ENCODE data around the gene AIF1L.
A peak's percentile ranks its signal among the peaks of the same experiment; 100 is the strongest.
"Not testable (repeated sequence)": the region's sequence is repeated elsewhere in the genome, so short reads cannot be mapped to it uniquely, and the experiment has no call there.

AIF1L gene

DNA sequence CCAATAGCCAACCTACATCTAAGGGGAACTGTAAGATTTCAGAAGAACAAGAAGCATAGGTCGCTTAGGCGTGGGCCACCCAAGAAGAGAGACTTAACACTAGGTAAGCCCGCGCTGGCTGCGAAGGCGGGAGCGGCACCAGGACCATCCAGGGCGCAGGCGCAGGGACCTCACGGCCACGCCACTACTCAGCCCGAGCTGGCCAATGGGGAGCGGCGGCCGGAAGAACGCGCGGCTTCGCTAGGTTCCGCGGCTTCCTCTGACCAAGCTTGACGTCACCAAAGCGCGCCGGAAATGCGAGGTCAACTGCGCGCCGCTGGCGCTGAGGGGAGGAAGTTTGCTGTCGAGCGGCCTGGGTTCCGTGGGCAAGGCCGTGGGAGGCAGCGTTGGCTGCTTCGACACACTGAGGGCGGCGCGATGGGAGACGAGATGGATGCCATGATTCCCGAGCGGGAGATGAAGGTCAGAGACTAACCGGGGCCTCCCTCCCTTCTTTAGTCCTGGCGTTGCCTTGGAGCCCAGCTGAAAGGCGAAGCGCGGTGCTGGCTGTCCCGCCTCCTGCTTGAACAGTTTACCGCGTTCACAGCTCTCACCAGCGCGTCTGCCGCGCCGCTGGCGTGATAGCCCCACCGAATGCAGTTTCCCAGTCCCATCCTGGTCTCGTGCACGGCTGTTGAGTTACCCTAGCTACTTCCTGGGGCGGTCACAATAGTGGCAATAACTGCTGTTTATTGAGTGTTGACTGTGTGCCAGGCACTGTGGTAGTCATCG, 29.1 kb downstream of the AIF1L start, which contains the start of gene NUP214:
Gene NUP214 (plus strand): TSS at position 299 of the 771 bp plus-strand sequence. CDS start 119 bp downstream, at position 418.
- DNase-seq, result peak; percentile 98 to 99 (median 99)

DNA sequence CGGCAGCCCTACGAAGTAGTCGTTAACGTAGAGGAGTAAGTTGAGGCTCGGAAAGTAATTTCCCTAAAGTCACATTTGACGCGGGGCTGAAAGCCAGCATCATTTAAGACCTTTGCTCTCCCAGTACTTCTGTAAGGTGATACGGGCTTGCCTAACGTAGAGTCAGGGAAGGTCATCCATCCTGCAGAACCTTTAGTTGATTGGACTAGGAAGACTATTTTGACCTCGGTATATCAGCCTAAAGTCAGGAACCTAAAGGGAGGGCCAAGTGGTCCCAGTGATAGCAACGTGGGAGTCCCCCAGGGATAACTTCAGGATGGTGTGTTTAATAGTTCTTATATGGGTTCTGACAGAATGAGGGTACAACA, 29.7 kb downstream of the AIF1L start:
- no peak for DNase-seq

DNA sequence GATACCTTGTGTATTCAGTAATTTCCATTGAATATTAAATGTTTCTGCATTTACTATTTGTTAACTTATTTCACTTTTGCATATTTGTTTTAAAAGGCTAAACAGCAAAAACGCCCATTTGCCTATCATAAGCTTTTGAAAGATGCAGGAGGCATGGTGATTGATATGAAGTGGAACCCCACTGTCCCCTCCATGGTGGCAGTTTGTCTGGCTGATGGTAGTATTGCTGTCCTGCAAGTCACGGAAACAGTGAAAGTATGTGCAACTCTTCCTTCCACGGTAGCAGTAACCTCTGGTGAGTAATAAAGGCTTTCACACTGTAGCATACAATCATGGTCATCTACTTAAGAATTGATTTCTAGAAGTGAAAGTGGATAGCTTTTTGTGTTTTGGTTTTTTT, 32.9 kb downstream of the AIF1L start:
- no peak for DNase-seq

DNA sequence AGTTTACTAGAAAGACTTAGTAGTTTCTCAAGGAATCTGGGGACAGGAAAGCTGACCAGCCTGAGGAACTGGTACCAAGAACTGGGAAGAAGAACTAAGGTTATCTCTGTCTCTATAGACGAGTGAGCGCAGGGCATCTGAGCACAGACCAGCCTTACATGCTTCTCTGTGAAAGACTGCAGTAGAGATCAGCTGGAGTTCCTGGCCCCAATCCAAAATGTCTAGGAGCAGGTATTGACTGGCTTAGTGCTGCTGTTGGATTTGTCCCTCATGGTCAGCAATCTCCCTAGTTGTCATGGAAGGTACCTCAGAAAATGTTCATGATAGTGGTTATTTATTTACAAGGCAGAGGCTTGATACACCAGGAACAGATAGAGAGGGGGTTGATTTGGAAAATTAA, 42.3 kb downstream of the AIF1L start:
- DNase-seq, result no peak

DNA sequence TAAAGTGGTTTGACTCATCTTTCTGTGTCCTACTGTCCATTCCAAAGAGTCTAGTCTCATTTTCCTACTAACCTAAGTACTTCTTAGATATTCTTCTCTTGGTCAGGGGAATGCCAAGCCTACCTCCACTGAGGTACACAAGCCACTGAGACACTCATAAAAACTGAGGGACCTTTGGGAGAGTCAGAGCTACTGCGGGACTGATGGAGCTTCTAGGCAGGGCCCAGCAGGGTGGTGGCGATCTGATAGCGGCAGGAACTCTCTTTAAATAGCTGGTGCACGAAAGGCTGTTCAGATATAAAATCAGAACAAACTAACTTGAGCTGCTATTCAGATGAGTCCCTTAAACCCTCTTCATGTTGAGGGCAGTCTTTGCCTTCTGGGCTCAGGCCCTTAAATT, 43.8 kb downstream of the AIF1L start:
- no peak for DNase-seq

DNA sequence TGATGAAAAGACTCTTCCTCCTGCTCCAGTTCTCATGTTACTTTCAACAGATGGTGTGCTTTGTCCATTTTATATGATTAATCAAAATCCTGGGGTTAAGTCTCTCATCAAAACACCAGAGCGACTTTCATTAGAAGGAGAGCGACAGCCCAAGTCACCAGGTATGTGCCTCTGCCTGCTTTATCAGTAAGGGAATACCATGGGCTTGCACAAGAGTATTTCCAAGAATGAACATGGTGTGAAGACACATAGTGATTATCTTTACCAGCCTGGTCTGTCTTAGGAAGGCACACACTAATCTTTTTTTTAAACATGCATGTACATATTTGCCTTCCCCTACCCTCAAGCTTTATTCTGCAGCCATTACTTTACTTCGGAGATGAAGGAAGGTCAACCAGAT, 44.2 kb downstream of the AIF1L start:
- no peak for DNase-seq

DNA sequence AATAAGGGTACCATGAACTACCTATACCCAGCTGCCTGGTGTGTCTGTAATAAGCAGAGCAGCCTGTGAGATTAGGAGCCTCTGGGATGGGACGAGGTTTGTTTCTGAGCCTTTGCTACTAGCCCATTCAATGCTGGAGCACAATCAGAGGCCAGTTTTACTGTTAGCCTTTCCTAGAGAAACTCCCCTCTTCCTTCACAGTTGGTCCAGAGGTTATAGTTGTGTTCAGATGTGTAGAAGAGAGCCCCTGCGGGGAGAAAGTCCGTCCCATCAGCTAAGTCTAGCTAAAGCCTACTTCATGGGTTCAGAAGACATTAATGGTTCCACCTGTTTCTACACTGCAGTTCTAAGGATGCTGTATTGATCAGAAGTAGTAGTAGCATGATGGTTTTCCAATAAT, 45.8 kb downstream of the AIF1L start:
- no peak for DNase-seq

DNA sequence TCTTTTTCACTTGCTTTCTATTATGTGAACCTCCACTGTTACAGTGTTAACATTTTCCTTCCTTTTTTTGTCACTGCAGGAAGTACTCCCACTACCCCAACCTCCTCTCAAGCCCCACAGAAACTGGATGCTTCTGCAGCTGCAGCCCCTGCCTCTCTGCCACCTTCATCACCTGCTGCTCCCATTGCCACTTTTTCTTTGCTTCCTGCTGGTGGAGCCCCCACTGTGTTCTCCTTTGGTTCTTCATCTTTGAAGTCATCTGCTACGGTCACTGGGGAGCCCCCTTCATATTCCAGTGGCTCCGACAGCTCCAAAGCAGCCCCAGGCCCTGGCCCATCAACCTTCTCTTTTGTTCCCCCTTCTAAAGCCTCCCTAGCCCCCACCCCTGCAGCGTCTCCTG, 47.9 kb downstream of the AIF1L start:
- no peak for DNase-seq

DNA sequence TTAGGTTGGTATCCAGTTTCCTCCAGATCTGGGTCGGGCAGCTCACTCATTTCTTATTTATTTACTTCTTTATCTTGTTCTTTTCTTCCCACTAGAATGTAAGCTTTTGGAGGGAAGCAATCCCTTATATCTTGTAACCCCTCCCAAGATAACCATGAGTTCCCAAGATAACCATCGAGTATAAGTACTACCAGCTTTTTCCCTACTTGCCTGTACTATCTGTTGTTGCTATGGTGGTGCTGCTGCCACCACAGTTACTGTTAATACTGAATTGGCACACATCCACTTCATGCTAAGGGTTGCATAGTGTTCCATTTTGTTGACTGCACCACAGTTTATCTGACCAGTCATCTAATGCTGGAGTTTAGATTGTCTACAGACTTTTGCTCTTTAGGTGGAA, 48.9 kb downstream of the AIF1L start:
- no peak for DNase-seq

DNA sequence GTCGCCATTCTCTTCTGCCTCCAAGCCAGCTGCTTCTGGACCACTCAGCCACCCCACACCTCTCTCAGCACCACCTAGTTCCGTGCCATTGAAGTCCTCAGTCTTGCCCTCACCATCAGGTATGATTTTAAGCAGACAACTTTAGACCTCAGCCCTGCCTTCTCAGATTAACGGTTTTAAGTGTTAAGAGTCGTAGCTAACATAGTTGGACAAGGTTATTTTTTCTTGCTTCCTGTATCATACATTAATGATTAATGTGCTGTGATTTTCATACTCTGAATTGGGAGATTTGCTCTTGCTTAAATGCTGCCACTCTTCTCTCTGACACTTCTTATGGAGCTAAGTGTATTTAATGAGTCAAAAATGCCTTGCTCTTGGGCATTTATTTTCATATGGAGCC, 49.9 kb downstream of the AIF1L start:
- DNase-seq, result no peak

DNA sequence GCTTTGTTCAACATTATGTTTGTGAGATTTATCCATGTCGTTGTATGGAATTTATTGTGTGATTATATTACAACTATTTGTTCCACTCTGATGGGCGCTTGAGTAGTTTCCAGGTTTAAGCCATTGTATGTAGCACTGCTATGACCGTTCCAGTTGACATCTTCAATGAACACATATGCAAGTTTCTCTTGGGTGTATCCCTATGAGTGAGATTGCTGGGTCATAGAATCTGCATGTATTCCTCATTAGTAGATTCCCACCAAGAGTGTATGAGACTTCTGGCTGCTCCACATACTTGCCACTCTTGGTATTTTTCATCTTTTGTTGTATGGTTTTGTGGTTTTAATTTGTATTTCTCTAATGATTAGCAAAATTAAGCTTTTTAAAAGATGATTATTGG, 51.9 kb downstream of the AIF1L start:
- DNase-seq, result no peak

DNA sequence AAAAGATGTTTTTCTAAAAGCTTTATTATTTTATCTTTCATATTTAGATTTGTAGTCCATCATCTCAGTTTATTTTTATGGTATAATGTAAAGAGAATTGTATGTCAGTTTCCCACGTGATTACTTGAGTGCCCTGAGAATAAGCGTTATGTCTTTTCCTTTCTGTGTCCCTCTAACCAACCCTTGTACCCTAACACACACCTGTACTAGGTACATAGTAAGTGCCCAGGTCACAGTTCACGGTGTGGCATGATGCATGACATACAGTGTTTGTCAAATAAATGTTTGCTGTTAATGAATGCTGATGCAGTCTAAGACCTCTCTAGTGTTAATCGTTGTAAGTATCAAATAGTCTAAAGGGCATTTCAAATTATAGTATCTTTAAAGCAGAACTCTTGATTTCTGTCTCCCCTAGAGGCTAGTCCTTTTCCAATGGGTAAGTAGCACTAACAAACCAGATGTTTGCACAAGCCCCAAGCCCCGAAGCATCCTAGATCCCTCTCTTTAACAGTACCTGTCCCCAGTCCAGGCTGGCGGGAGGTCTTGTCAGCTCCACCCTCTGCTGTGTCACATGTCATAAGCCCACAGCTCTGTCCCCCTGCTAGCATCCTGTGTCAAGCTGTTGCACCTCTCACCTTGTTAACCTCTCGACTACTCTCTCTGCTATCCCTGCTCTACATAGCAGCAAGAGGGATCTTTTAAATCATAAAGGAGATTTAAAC, 52.8 kb downstream of the AIF1L start:
- no peak for DNase-seq

DNA sequence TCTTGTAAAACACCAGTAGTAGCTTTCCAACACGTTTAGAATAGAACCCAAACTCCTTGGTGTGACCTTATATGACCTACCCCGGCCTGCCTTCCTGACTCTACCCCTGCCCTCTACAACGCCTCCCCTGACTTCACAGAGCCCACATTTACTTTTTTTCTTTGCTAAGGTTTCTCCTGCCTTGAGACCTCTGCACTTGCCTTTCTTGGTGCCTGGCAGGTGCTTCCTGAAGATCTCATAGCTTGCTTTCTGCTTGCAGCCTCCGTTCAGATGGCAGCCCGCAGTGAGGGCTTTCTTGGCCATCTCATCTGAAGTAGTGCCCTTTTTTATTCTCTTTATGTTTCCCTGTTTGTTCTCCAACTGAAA, 53.3 kb downstream of the AIF1L start:
- DNase-seq, result no peak

DNA sequence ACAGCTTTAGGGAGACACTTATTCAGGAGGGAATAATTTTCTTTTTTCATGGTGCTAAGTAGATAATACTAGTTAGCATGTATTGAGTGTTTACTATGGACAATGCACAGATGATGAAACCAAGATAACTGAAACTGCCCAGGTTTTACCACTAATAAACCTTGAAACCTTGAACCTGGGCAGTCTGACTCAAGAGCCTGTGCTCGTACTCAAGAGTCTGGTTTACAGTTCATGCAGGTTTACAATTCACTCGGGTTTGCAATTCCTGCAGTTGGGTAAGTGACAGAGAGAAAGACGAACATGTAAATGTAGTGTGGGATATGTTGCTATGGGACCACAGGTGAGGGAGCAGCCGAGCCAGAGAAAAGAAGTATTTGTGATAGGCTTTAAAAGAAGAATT, 57.3 kb downstream of the AIF1L start:
- DNase-seq, result no peak

DNA sequence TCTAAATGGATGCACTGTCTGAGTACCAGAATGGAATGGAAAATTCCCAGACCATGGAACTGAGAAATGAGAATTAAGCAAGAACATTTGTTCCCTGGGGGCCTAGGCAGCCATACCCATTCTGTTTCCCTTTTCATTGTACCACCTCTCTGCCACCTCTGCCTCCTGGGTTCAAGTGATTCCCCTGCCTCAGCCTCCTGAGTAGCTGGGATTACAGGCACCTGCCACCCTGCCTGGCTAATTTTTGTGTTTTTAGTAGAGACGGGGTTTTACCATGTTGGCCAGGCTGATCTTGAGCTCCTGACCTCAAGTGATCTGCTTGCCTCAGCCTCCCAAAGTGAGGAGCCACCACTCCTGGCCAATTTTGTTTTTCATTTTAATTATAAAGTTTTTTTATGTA, 62.3 kb downstream of the AIF1L start:
- DNase-seq, result not testable (repeated sequence)

DNA sequence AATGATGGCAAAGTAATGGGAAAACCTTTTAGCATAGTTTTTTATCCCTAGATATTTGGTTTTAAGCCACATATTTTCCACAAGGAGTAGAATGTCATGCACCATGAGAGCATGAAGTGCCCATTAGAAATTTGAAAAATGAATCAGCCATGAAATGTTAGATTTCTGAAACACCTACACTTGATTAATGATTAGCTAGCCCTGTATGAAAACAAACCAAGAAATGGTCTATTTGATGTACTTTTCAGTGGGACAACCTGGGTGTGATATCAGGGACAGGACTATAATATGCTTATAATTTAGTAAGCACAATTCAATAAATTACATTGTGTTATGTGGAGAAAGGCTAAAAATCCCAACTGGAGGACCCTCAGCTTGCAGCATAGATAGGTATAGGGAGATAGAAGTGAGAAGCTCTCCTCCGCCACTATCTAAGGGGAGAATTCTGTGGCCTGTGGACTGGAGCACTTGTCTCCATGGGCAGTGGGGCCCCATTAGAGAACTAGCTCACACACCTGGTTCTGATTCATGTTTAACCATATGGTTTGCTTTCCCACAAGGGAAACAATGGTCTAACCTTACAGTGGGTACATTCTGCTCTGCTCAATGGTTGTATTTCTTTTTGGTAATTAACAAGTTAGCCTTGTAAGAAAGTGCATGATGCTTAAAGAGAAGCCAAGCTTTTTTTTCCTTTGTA, 64.2 kb downstream of the AIF1L start:
- no peak for DNase-seq

DNA sequence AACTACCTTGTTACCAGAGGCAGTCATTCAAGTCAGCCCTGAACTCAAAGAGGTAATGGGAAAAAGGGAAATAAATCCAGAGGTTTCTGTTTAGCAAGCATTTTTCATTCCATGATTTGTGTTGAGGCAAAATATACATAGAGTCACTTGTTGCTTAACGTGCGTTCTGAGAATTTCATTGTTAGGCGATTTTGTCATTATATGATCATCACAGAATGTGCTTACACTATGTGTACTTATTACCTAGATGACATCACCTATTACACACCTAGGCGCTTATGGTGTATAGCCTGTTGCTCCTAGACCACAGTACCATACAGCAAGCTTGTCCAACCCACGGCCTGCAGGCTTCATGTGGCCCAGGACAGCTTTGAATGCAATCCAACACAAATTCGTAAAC, 65.3 kb downstream of the AIF1L start:
- no peak for DNase-seq

DNA sequence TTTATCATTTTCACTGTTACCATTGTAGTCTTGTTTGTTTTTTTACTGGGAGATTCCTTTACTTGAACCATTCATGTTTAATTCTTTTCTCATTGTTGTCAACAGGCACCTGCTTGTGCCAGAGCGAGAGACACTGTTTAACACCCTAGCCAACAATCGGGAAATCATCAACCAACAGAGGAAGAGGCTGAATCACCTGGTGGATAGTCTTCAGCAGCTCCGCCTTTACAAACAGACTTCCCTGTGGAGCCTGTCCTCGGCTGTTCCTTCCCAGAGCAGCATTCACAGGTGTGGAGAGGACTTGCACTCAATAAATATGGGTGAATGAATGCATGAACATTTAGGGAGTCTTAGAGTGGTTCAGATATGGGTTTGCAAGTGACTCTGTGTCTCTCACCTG, 66.6 kb downstream of the AIF1L start:
- no peak for DNase-seq

DNA sequence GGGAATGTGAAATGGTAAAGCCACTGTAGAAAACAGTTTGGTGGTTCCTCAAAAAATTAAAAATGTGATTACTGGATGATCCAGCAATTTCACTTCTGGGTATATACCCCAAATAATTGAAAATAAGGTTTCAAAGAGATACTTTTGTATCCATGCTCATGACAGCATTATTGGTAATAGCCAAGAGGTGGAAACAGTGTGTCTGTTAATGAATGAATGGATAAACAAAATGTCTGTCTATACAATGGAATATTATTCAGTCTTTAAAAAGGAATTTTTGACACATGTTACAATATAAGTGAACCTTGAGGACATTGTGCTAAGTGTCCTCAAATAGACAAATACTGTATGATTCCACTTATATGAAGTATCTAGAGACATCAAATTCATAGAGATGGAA, 69.2 kb downstream of the AIF1L start:
- no peak for DNase-seq

DNA sequence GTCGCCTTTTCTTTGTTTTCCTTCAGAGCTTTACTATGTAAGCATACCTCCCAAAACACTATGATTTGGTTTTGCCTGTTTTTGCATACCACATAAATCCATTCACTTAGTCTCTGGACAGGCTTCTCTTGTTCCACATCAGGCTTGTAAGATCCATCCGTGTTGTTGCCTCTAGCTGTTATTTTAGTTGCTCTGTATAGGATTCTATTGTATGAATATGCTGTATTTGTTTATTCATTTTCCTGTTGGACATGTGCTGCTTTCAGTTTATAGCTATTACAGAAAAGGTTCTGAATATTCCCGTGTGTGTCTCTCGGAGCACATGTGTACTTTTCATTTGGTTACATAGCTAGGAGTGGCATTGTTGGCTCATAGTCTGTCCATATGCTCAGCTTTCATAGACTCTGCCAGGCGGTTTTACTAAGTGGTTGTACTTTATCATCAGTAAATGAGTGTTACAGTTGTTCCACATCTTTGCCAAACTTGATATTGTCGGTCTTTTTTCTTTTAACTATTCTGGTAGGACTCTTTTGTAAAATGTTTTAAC, 70.9 kb downstream of the AIF1L start:
- DNase-seq, result no peak

DNA sequence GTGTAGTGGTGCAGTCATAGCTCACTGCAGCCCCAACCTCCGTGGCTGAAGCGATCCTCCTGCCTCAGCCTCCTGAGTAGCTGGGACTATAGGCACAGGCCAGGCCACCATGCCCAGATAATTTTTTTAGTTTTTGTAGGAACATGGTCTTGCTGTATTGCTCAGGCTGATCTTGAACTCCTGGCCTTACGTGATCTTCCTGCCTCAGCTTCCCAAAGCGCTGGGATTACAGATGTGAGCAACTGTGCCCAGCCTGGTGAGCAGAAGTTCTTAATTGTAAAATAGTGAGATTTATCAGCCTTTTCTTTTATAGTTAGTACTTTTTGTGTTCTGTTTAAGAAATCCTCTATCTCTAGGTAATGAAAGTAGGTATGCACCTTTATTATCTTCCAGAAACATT, 71.6 kb downstream of the AIF1L start:
- no peak for DNase-seq

DNA sequence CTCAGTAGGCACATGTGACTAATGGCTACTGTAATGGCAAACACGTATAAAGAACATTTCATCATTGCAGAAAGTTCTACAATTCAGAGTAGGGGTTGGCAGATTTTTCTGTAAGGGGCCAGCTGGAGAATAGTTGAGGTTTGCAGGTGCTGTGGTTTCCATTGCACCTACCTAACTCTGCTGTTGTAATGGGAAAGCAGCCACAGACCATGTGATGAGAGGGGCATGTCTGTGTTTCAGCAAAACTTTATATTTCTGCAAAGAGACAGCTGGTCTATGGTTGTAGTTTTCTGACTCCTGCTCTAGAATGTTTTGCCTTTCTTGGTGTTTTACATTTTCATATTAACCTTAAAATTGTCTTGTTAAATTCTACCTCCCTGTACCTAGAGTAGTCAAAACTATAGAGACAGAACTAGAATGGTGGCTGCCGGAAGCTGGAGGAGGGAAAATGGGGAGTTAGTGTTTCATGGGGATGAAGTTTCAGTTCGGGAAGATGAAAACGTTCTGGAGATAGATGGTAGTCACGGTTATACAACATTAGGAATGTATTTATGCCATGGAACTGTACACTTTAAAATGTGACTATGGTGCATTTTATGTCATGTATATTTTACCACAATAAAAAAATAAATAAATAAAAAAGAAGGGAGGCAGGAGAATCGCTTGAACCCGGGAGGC, 73.4 kb downstream of the AIF1L start:
- DNase-seq, result no peak
